Smooth muscle cell (in vitro differentiated cells): ENCODE measurements around the gene WSCD2. TPM values are rescaled to one million over a fixed set of nuclear protein-coding genes. Genes with fewer than 3 reads are reported as not detected.

Experiments
- DNase-seq: peaks from one replicate; lab custom pipeline; 2025; ENCODE audit not compliant: unreplicated experiment; lab: John Stamatoyannopoulos, UW
- H2AFZ ChIP-seq: fragments of 200-600 bp; sonication (generic); 2 replicates; pipeline ENCODE4 v1.6.0; 2016; ENCODE audit warnings: antibody characterized with exemption, low read depth, mild to moderate bottlenecking
- H3F3A ChIP-seq: fragments of 200-600 bp; sonication (generic); 2 replicates; pipeline ENCODE4 v1.6.0; 2017; ENCODE audit warnings: antibody characterized with exemption, low read depth
- H3K27ac ChIP-seq: fragments of 200-600 bp; sonication (generic); 2 replicates; pipeline ENCODE4 v1.5.1; 2016; ENCODE audit warnings: low read depth, mild to moderate bottlenecking
- H3K27me3 ChIP-seq: fragments of 200-600 bp; sonication (generic); 2 replicates; pipeline ENCODE4 v1.6.1; 2016; ENCODE audit warnings: low read depth, mild to moderate bottlenecking
- H3K36me3 ChIP-seq: fragments of 200-600 bp; sonication (generic); 2 replicates; pipeline ENCODE4 v1.5.1; 2016; ENCODE audit warnings: low read depth
- H3K4me1 ChIP-seq: fragments of 200-600 bp; sonication (generic); 2 replicates; pipeline ENCODE4 v1.5.1; 2016; ENCODE audit warnings: low read depth
- H3K4me2 ChIP-seq: fragments of 200-600 bp; sonication (generic); 2 replicates; pipeline ENCODE4 v1.6.0; 2016; ENCODE audit warnings: mild to moderate bottlenecking
- H3K4me3 ChIP-seq: fragments of 200-600 bp; sonication (generic); 2 replicates; pipeline ENCODE4 v1.5.1; 2016; ENCODE audit warnings: mild to moderate bottlenecking
- H3K79me2 ChIP-seq: fragments of 200-600 bp; sonication (generic); 2 replicates; pipeline ENCODE4 v1.6.0; 2016; ENCODE audit warnings: low read depth, mild to moderate bottlenecking
- H3K9ac ChIP-seq: fragments of 200-600 bp; sonication (generic); 2 replicates; pipeline ENCODE4 v1.6.0; 2016; ENCODE audit warnings: low read depth
- H3K9me3 ChIP-seq: fragments of 200-600 bp; sonication (generic); replicated peaks from 2 replicates; pipeline ENCODE4 v1.5.1; 2016; ENCODE audit warnings: low read depth
- H4K20me1 ChIP-seq: fragments of 200-600 bp; sonication (generic); 2 replicates; pipeline ENCODE4 v1.6.0; 2016; ENCODE audit warnings: low read depth
- WGBS: methylation state at CpG from one replicate; pipeline ENCODE4 v1.1.7; 2016; ENCODE audit warnings: low lambda C conversion rate; 5-methylcytosine and 5-hydroxymethylcytosine counted together
- polyA plus RNA-seq: library from polyadenylated mRNA; unstranded; fragments of >200 nt; fragmentation: Nextera tagmentation; extraction: Ambion mirVana; gene quantifications from 2 replicates; pipeline ENCODE4 v1.2.1, GENCODE V29; 2016
- total RNA-seq: library from RNA; depleted of rRNA; stranded (reverse); fragments of >200 nt; gene quantifications from 2 replicates; pipeline ENCODE4 v1.2.3, GENCODE V29; 2014
- TF ChIP-seq, protein P1 (sequence below): fragments of 200-600 bp; sonication (generic); IDR thresholded peaks from 2 replicates; pipeline ENCODE4 v1.5.1; 2017; ENCODE audit warnings: borderline replicate concordance, mild to moderate bottlenecking, antibody characterized with exemption; ENCODE audit not compliant: insufficient read depth, poor library complexity, severe bottlenecking

Gene WSCD2
- total and polyA plus RNA-seq, 2 experiments from 2014 or later = 0.13 TPM

DNA sequence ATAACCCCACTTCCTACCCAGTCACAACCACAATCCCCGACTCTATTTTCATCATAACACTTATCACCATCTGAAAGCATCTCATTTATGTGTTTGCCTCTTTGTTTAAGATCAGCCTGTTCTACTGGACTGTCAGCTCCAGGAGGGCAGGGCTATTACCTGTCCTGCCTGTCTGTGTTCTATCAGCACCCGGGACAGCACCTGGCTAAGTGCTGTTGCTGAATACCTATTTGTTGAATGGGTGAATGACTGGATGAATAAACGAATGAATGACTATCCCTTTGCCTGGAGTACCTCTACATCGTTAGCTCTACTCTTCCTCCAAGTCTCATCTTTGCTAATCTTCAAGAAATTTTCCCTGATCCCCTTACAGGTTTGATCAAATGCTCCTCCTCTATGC lies 69.0 kb downstream of the WSCD2 start:
- no peak for DNase-seq
- Histone ChIP-seq H3K4me1 (no peaks in the 10 kb centered on the region), H4K20me1 (no peaks in the 10 kb centered on the region), H3K79me2 (no peaks in the 10 kb centered on the region), H3K36me3 (no peaks in the 10 kb centered on the region), H3K9ac (no peak overlapping the region), H3K9me3 (no peaks in the 10 kb centered on the region), H3K27ac (no peak overlapping the region), H3K4me2 (no peak overlapping the region), H3F3A (no peaks in the 10 kb centered on the region), H3K27me3 (no peaks in the 10 kb centered on the region), H2AFZ (no peak overlapping the region), H3K4me3 (no peak overlapping the region)
- TF ChIP-seq, protein P1, sequence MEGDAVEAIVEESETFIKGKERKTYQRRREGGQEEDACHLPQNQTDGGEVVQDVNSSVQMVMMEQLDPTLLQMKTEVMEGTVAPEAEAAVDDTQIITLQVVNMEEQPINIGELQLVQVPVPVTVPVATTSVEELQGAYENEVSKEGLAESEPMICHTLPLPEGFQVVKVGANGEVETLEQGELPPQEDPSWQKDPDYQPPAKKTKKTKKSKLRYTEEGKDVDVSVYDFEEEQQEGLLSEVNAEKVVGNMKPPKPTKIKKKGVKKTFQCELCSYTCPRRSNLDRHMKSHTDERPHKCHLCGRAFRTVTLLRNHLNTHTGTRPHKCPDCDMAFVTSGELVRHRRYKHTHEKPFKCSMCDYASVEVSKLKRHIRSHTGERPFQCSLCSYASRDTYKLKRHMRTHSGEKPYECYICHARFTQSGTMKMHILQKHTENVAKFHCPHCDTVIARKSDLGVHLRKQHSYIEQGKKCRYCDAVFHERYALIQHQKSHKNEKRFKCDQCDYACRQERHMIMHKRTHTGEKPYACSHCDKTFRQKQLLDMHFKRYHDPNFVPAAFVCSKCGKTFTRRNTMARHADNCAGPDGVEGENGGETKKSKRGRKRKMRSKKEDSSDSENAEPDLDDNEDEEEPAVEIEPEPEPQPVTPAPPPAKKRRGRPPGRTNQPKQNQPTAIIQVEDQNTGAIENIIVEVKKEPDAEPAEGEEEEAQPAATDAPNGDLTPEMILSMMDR = no peak
- 73% methylated on average over 4 of the region's 4 CpGs for WGBS

DNA sequence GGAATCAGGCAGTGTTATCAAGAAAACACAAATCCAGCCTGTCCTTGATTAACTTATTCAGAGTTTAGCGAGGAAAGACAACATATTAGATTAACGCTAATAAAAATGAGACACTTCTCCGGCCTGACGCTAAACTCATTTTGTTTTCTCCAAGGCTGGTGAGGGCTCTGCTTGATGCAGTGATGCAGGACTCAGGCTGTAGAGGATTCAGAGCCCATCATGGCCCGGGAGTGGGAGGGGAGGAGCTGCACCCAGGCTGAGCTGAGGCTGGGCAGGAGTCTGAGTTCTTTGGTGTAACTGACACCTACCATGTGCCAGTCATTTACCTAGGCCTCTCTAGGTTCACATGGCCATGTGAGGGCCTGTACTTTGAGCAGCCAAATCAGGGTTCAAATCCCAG lies 70.0 kb downstream of the WSCD2 start:
- TF ChIP-seq, protein P1 = no peak
- H3K36me3 ChIP-seq = no peaks in the 10 kb centered on the region
- H3K4me2 ChIP-seq = no peak overlapping the region
- H3K27ac ChIP-seq = no peak overlapping the region
- no peaks in the 10 kb centered on the region for H3K9me3 ChIP-seq
- DNase-seq = no peak
- H2AFZ ChIP-seq = no peak overlapping the region
- no peak overlapping the region for H3K4me3 ChIP-seq
- no peak overlapping the region for H3K9ac ChIP-seq
- H3F3A ChIP-seq = no peaks in the 10 kb centered on the region
- no peaks in the 10 kb centered on the region for H4K20me1 ChIP-seq
- H3K79me2 ChIP-seq = no peaks in the 10 kb centered on the region
- WGBS = 87% methylated on average over 5 of the region's 5 CpGs
- H3K4me1 ChIP-seq = no peaks in the 10 kb centered on the region
- H3K27me3 ChIP-seq = no peaks in the 10 kb centered on the region

DNA sequence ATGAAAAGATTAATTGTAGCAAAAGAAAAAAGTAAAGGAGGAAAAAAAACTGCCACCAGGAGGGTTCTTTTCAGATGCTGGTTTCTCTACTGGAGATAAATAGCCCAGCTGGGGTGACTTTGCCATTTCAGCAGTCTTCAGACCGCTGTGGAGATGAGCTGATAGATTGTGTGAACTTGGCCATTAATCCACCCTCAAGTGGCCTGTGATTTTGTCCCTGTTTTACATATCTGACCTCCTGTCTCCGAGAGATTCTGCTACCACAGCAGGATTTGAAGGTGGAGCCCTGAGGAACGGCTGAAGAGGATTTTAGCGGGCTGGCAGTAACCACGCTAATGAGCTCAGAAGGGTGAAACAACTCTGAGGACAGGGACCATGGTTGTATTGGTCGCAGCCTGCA lies 72.7 kb downstream of the WSCD2 start:
- no peaks in the 10 kb centered on the region for H3K27me3 ChIP-seq
- H3K79me2 ChIP-seq = no peaks in the 10 kb centered on the region
- no peaks in the 10 kb centered on the region for H3K4me1 ChIP-seq
- 70% methylated on average over 6 of the region's 6 CpGs for WGBS
- H2AFZ ChIP-seq = no peak overlapping the region
- TF ChIP-seq, protein P1 = no peak
- H3K27ac ChIP-seq = no peak overlapping the region
- H3F3A ChIP-seq = no peaks in the 10 kb centered on the region
- H3K9ac ChIP-seq = no peak overlapping the region
- no peak overlapping the region for H3K4me2 ChIP-seq
- no peak for DNase-seq
- H3K9me3 ChIP-seq = no peaks in the 10 kb centered on the region
- H3K36me3 ChIP-seq = no peaks in the 10 kb centered on the region
- H4K20me1 ChIP-seq = no peaks in the 10 kb centered on the region
- H3K4me3 ChIP-seq = no peak overlapping the region

DNA sequence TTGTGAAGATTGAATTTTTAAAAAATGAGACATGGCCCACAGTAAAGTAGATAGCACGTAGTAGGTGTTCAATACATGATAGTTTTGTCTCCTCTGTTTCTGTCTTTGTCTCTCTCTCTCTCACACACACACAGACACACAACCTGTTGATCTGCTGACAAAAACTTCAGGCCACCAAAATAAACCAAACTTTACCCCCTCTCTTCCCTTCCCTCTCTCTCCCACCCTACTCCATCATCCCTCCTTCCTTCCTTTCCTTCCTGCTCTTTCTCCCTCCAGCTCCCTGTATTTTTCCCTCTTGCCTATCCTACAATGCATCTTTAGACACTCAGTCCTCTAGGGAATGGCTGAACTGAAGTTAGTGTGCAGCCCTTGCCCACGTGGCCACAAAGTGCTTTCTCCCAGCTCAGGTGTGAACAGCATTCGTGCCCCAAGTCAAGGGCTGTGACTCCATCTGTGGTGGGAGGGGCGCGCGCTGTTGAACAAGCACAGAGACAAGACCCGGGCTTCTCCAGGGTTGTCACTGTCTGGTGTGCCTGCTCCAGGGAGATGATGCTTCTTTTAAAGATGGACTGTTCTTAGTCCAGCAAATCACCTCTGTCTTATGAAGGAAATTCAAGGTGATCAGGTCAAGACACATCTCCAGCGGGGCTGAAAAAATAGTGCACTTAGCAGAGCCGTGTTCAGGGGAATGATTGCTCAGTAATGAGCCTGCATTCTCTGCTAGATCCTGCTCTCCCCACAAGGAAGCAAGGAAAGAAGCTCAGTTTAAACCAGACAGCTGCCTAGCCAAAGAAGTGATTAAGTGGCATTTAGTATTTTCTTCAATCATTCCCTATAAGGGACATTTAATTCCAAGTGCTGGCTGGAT lies 75.3 kb downstream of the WSCD2 start:
- TF ChIP-seq, protein P1 = no peak
- no peaks in the 10 kb centered on the region for H3K79me2 ChIP-seq
- H3K27me3 ChIP-seq = peaks cover 6% of the 10 kb centered on the region
- no peaks in the 10 kb centered on the region for H3K9me3 ChIP-seq
- no peak overlapping the region for H3K4me2 ChIP-seq
- no peak for DNase-seq
- H3K4me3 ChIP-seq = no peak overlapping the region
- H3K36me3 ChIP-seq = no peaks in the 10 kb centered on the region
- H3F3A ChIP-seq = no peaks in the 10 kb centered on the region
- H2AFZ ChIP-seq = no peak overlapping the region
- H4K20me1 ChIP-seq = no peaks in the 10 kb centered on the region
- no peaks in the 10 kb centered on the region for H3K4me1 ChIP-seq
- H3K9ac ChIP-seq = no peak overlapping the region
- H3K27ac ChIP-seq = no peak overlapping the region
- 84% methylated on average over 9 of the region's 9 CpGs for WGBS
